Right cardiac atrium (tissue), 5 donors: ENCODE results near the gene UBE2O. TPM values are rescaled to one million over a fixed set of nuclear protein-coding genes. Genes with fewer than 3 reads are reported as not detected.
A peak's percentile ranks its signal among the peaks of the same experiment; 100 is the strongest.

Experiments used
- ATAC-seq, 2 donors: fragments of 200-7000 bp; cut with Tn5 transposase; one replicate each; pipeline versions ENCODE4 v1.8.0 to v1.9.1; 2020; ENCODE audit warnings: moderate library complexity in 2 of 2, mild to moderate bottlenecking in 1 of 2
- DNase-seq, 3 donors: peaks; one replicate each; pipeline ENCODE4 v3.0.0-alpha.2; 2020
- H3K27ac ChIP-seq: one replicate; pipeline ENCODE4 v1.5.1; 2013; ENCODE audit warnings: mild to moderate bottlenecking, low read length, control low read depth, moderate library complexity
- H3K27me3 ChIP-seq: one replicate; pipeline ENCODE4 v1.6.1; 2013; ENCODE audit not compliant: control insufficient read depth, insufficient read depth
- H3K4me1 ChIP-seq: one replicate; pipeline ENCODE4 v1.6.1; 2013; ENCODE audit warnings: low read length; ENCODE audit not compliant: control insufficient read depth, insufficient read depth
- H3K4me3 ChIP-seq: one replicate; pipeline ENCODE4 v1.5.1; 2013; ENCODE audit warnings: low read length, control low read depth
- H3K9me3 ChIP-seq: one replicate; pipeline ENCODE4 v1.6.1; 2013; ENCODE audit warnings: low read length; ENCODE audit not compliant: control insufficient read depth
- WGBS: extraction: QIAGEN DNeasy Blood & Tissue Kit; methylation state at CpG from one replicate; pipeline ENCODE4 v1.1.7; 2013; 5-methylcytosine and 5-hydroxymethylcytosine counted together
- intact Hi-C, 4 donors: fragments of 100-400 bp; cut with DNase I; formaldehyde crosslinking; loops; one replicate each; pipeline versions ENCODE4 v1.11.0 to v1.14.0; 2022 to 2023
- polyA plus RNA-seq: library from polyadenylated mRNA; stranded (reverse); fragments of 200-250 nt; gene quantifications from one replicate; pipeline ENCODE4 v1.2.3, GENCODE V29; 2013
- total RNA-seq, 4 donors: library from RNA; stranded (reverse); fragmentation: NEBNext Ultra II Directional; extraction: Animal tissue kit (Norgen Biotek cat#: 25700); gene quantifications; one replicate each; pipeline ENCODE4 v1.2.1, GENCODE V29; 2021
- donor health status: healthy with polysubstance abuse.
- donor health status: DM: no; HTN: yes; CAD: no.
- donor health status: DM: no; HTN: no; CAD: no.
- donor health status: DM: no; HTN: yes; CAD: no; lungs with severe emphysema.
- donor health status: DM: yes; HTN: yes; CAD: no.

UBE2O gene
- total and polyA plus RNA-seq, 5 donors = 23.0 to 37.3 (median 33.9) TPM

GRCh38 chr17:76473541-76473985 lies 20.6 kb upstream of the UBE2O start:
- ATAC-seq (peak in 1 of 2 donors; percentile 5), DNase-seq (peak in 2 of 3 donors; percentile 37 to 58)
- Histone ChIP-seq H3K4me3 (no peak overlapping the region), H3K4me1 (no peaks in the 10 kb centered on the region), H3K9me3 (no peaks in the 10 kb centered on the region), H3K27me3 (no peaks in the 10 kb centered on the region), H3K27ac (no peak overlapping the region)
- intact Hi-C loops = no loop called here
- WGBS = 87% methylated on average over 18 of the region's 18 CpGs

DNA sequence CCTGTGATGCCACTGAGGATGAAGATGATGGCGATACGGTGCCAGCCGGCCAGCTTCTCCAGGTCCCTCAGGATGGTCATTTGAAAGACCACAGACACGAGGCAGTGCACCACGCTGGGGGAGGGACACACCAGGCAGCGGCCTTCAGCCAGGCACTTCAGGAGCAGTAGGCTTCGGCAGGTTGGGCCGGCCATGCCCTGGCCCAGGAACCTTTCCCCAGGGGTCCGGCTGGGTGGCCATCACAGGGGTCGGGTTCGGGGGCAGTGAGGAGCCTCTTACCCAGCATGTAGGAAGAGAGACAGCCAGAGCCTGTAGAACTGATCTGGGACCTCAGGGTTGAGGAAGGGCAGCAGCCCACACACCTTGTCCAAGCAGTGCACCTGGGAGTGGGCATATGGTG lies 19.8 kb upstream of the UBE2O start:
- H3K27me3 ChIP-seq = no peaks in the 10 kb centered on the region
- ATAC-seq (no peak), DNase-seq (peak in 2 of 3 donors; percentile 12 to 53)
- intact Hi-C loops = no loop called here
- H3K4me1 ChIP-seq = no peaks in the 10 kb centered on the region
- no peak overlapping the region for H3K27ac ChIP-seq
- H3K4me3 ChIP-seq = no peak overlapping the region
- WGBS = 95% methylated on average over 11 of the region's 11 CpGs
- no peaks in the 10 kb centered on the region for H3K9me3 ChIP-seq

GRCh38 chr17:76472258-76472645 lies 19.3 kb upstream of the UBE2O start:
- H3K27me3 ChIP-seq = no peaks in the 10 kb centered on the region
- H3K9me3 ChIP-seq = no peaks in the 10 kb centered on the region
- ATAC-seq (no peak), DNase-seq (no peak)
- no peaks in the 10 kb centered on the region for H3K4me1 ChIP-seq
- H3K27ac ChIP-seq = no peak overlapping the region
- intact Hi-C loops = no loop called here
- H3K4me3 ChIP-seq = no peak overlapping the region
- WGBS = 92% methylated on average over 15 of the region's 15 CpGs

DNA sequence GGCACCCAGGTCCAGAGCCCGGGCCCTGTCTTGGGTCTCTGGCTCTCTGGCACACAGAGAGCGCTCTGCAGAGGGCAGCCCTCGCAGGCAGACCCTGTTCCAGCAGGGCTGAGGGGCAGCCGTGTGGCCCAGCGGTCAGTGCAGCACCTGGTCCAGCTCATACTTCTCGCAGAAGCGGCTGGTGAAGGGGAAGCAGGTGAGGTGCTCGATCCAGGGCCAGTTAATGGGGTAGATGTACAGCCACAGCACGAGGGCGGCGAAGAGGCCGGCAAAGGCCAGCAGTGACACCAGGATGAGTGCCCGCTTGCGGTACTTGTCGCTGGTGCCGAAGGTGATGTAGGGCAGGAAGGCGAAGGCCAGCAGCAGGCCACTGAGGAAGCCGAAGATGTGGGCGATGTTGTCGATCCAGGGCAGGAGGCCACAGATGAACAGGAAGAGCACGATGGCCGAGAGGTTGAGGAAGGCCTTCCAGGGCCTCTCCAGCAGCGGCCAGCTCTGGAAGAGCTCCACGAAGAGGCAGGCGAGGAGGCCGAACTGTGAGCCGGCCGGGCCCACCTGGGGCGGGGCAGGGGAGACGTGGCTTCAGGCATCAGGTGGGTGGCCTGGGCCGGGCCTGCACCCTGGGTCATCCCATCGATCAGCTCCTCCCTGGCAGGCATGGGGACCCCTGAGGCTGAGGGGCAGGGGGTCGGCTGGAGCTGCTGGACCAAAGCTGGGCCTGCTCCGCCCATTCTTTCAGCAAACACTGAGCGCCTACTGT lies 18.7 kb upstream of the UBE2O start:
- intact Hi-C loops = no loop called here
- no peak for DNase-seq
- no peak for ATAC-seq
- Histone ChIP-seq H3K4me1 (no peaks in the 10 kb centered on the region), H3K27ac (no peak overlapping the region), H3K27me3 (no peaks in the 10 kb centered on the region), H3K4me3 (no peak overlapping the region), H3K9me3 (no peaks in the 10 kb centered on the region)
- 91% methylated on average over 35 of the region's 35 CpGs for WGBS

GRCh38 chr17:76469991-76470739 lies 17.2 kb upstream of the UBE2O start:
- DNase-seq = peak in 1 of 3 donors; percentile 39
- no peak overlapping the region for H3K4me3 ChIP-seq
- 83% methylated on average over 13 of the region's 13 CpGs for WGBS

GRCh38 chr17:76469076-76469990 lies 16.4 kb upstream of the UBE2O start:
- peak in 2 of 3 donors; percentile 42 to 60 for DNase-seq
- H3K4me1 ChIP-seq = peaks cover 2% of the 10 kb centered on the region
- H3K27ac ChIP-seq = no peak overlapping the region
- 93% methylated on average over 38 of the region's 38 CpGs for WGBS
- ATAC-seq = no peak
- H3K9me3 ChIP-seq = no peaks in the 10 kb centered on the region
- H3K27me3 ChIP-seq = no peaks in the 10 kb centered on the region
- no peak overlapping the region for H3K4me3 ChIP-seq
- intact Hi-C loops = loop anchor here in 1 of 4 donors (5.0 kb wide), 1 partner anchor 38 kb away; no protein-coding TSS in a partner anchor

More at GRCh38 chr17:76469991-76470739, 17.2 kb upstream of the UBE2O start:
- H3K27ac ChIP-seq = no peak overlapping the region
- intact Hi-C loops = loop anchor here in 1 of 4 donors (5.0 kb wide), 1 partner anchor 37 kb away; no protein-coding TSS in a partner anchor
- H3K27me3 ChIP-seq = no peaks in the 10 kb centered on the region
- peaks cover 2% of the 10 kb centered on the region for H3K4me1 ChIP-seq
- H3K9me3 ChIP-seq = no peaks in the 10 kb centered on the region
- no peak for ATAC-seq

GRCh38 chr17:76468634-76469010 lies 15.7 kb upstream of the UBE2O start:
- H3K4me1 ChIP-seq = peaks cover 2% of the 10 kb centered on the region
- 91% methylated on average over 14 of the region's 14 CpGs for WGBS
- no peaks in the 10 kb centered on the region for H3K27me3 ChIP-seq
- H3K9me3 ChIP-seq = no peaks in the 10 kb centered on the region
- ATAC-seq (no peak), DNase-seq (peak in 2 of 3 donors; percentile 27 to 58)
- intact Hi-C loops = loop anchor here in 1 of 4 donors (5.0 kb wide), 1 partner anchor 39 kb away; no protein-coding TSS in a partner anchor
- H3K27ac ChIP-seq = no peak overlapping the region
- H3K4me3 ChIP-seq = no peak overlapping the region

- intact Hi-C loops = loop anchor here in 1 of 4 donors (5.0 kb wide), 1 partner anchor 39 kb away; no protein-coding TSS in a partner anchor
- H3K9me3 ChIP-seq = no peaks in the 10 kb centered on the region
- H3K27me3 ChIP-seq = no peaks in the 10 kb centered on the region
- peak in 1 of 3 donors; percentile 23 for DNase-seq
- no peak for ATAC-seq
- WGBS = 80% methylated on average over 8 of the region's 8 CpGs
- peaks cover 2% of the 10 kb centered on the region for H3K4me1 ChIP-seq
- H3K27ac ChIP-seq = no peak overlapping the region
- no peak overlapping the region for H3K4me3 ChIP-seq
These were observed 15.1 kb upstream of the UBE2O start for GRCh38 chr17:76467809-76468633.

DNA sequence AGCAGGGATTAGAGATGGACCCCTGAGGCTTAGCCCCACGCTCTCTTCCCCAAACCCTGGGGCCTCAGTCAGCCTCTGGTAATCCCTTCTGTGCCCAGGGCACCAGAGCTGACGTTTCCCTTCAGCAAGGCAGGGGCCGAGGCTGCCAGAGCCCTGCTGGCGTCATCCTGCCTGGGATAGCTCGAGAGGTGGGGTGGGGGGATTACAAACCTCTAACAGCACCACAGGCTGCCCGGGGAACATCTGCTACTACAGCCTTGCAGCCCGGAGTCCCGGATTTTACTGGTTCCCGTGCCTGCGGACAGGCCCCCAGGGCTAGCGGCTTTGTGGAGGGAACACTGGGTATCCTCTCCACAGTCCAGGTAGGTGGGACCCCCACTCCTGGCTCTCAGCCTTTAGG lies 14.4 kb upstream of the UBE2O start, which contains the start of gene AANAT:
AANAT (plus strand) TSS at position 238 of the 400 bp plus-strand sequence. CDS start 1,144 bp downstream, outside the sequence.
- 74% methylated on average over 11 of the region's 11 CpGs for WGBS
- no peak within 1 kb of the TSS for H3K4me3 ChIP-seq
- intact Hi-C loops = loop anchor here in 1 of 4 donors (5.0 kb wide), 1 partner anchor 40 kb away; no protein-coding TSS in a partner anchor
- ATAC-seq = no peak
- no peak within 1 kb of the TSS for H3K27ac ChIP-seq
- DNase-seq = peak in 1 of 3 donors; percentile 55
- no peaks in the 10 kb centered on the region for H3K9me3 ChIP-seq
- H3K27me3 ChIP-seq = no peaks in the 10 kb centered on the region
- H3K4me1 ChIP-seq = peaks cover 2% of the 10 kb centered on the region
